IPS DF 6.9 (cell line): ENCODE measurements around the gene ADPRHL1.

Experiments
- DNase-seq: peaks from one replicate; pipeline ENCODE4 v3.0.0-alpha.2; 2013; ENCODE audit warnings: low read depth, low spot score
- H3K27ac ChIP-seq: one replicate; pipeline ENCODE4 v1.5.1; 2013; ENCODE audit warnings: low read length, control low read depth
- H3K27me3 ChIP-seq: 2 replicates; pipeline ENCODE4 v1.6.1; 2013; ENCODE audit warnings: mild to moderate bottlenecking, low read length; ENCODE audit not compliant: control insufficient read depth, insufficient read depth
- H3K36me3 ChIP-seq: 2 replicates; pipeline ENCODE4 v1.6.1; 2013; ENCODE audit warnings: low read length; ENCODE audit not compliant: control insufficient read depth, insufficient read depth
- H3K4me1 ChIP-seq: 2 replicates; pipeline ENCODE4 v1.6.1; 2013; ENCODE audit warnings: low read length; ENCODE audit not compliant: control insufficient read depth, insufficient read depth
- H3K4me3 ChIP-seq: 2 replicates; pipeline ENCODE4 v1.5.1; 2013; ENCODE audit warnings: mild to moderate bottlenecking, low read length
- H3K9me3 ChIP-seq: 2 replicates; pipeline ENCODE4 v1.6.1; 2013; ENCODE audit warnings: low read length, inconsistent platforms; ENCODE audit not compliant: control insufficient read depth, insufficient read depth
- WGBS: extraction: QIAGEN DNeasy Blood & Tissue Kit; methylation state at CpG from one replicate; pipeline ENCODE4 v1.1.7; 2013; ENCODE audit warnings: mixed read lengths, missing lambda C conversion rate; ENCODE audit not compliant: insufficient read length, insufficient coverage; 5-methylcytosine and 5-hydroxymethylcytosine counted together

Gene ADPRHL1

GRCh38 chr13:113433391-113433916 is 19.8 kb downstream of the ADPRHL1 start:
- Histone ChIP-seq H3K9me3 (no peaks in the 10 kb centered on the region), H3K4me3 (no peak overlapping the region), H3K36me3 (no peaks in the 10 kb centered on the region), H3K27me3 (no peaks in the 10 kb centered on the region), H3K27ac (no peak overlapping the region), H3K4me1 (no peaks in the 10 kb centered on the region)
- DNase-seq, result no peak
- no CpG with 5 or more reads among the region's 21 CpGs for WGBS

- DNase-seq, result no peak
- H3K27me3 ChIP-seq, result no peaks in the 10 kb centered on the region
- no peaks in the 10 kb centered on the region for H3K36me3 ChIP-seq
- H3K27ac ChIP-seq, result no peak overlapping the region
- no CpG with 5 or more reads among the region's 34 CpGs for WGBS
- H3K4me1 ChIP-seq, result no peaks in the 10 kb centered on the region
- H3K9me3 ChIP-seq, result no peaks in the 10 kb centered on the region
- no peak overlapping the region for H3K4me3 ChIP-seq
Observed at GRCh38 chr13:113432506-113433270, 20.6 kb downstream of the ADPRHL1 start.

- H3K4me1 ChIP-seq, result no peaks in the 10 kb centered on the region
- DNase-seq, result no peak
- H3K27ac ChIP-seq, result no peak overlapping the region
- no peak overlapping the region for H3K4me3 ChIP-seq
- WGBS, result no CpG with 5 or more reads among the region's 22 CpGs
- no peaks in the 10 kb centered on the region for H3K36me3 ChIP-seq
- no peaks in the 10 kb centered on the region for H3K9me3 ChIP-seq
- no peaks in the 10 kb centered on the region for H3K27me3 ChIP-seq
Observed at GRCh38 chr13:113431171-113431570, 22.1 kb downstream of the ADPRHL1 start.

GRCh38 chr13:113430378-113431110 is 22.7 kb downstream of the ADPRHL1 start:
- WGBS, result no CpG with 5 or more reads among the region's 23 CpGs
- Histone ChIP-seq H3K4me3 (no peak overlapping the region), H3K36me3 (no peaks in the 10 kb centered on the region), H3K9me3 (no peaks in the 10 kb centered on the region), H3K27ac (no peak overlapping the region), H3K27me3 (no peaks in the 10 kb centered on the region), H3K4me1 (no peaks in the 10 kb centered on the region)
- no peak for DNase-seq

GRCh38 chr13:113429608-113429985 is 23.7 kb downstream of the ADPRHL1 start:
- DNase-seq, result no peak
- WGBS, result no CpG with 5 or more reads among the region's 16 CpGs
- H3K36me3 ChIP-seq, result no peaks in the 10 kb centered on the region
- no peaks in the 10 kb centered on the region for H3K27me3 ChIP-seq
- H3K4me1 ChIP-seq, result no peaks in the 10 kb centered on the region
- no peak overlapping the region for H3K27ac ChIP-seq
- H3K9me3 ChIP-seq, result no peaks in the 10 kb centered on the region
- no peak overlapping the region for H3K4me3 ChIP-seq

GRCh38 chr13:113428871-113429607 is 24.2 kb downstream of the ADPRHL1 start:
- WGBS, result no CpG with 5 or more reads among the region's 45 CpGs
- no peak overlapping the region for H3K4me3 ChIP-seq
- no peaks in the 10 kb centered on the region for H3K27me3 ChIP-seq
- no peaks in the 10 kb centered on the region for H3K9me3 ChIP-seq
- DNase-seq, result no peak
- H3K27ac ChIP-seq, result no peak overlapping the region
- H3K36me3 ChIP-seq, result no peaks in the 10 kb centered on the region
- H3K4me1 ChIP-seq, result no peaks in the 10 kb centered on the region

GRCh38 chr13:113428469-113428865 is 24.8 kb downstream of the ADPRHL1 start:
- WGBS, result no CpG with 5 or more reads among the region's 17 CpGs
- no peak overlapping the region for H3K27ac ChIP-seq
- no peaks in the 10 kb centered on the region for H3K27me3 ChIP-seq
- no peaks in the 10 kb centered on the region for H3K9me3 ChIP-seq
- H3K4me1 ChIP-seq, result no peaks in the 10 kb centered on the region
- no peak for DNase-seq
- no peaks in the 10 kb centered on the region for H3K36me3 ChIP-seq
- no peak overlapping the region for H3K4me3 ChIP-seq

- no peak overlapping the region for H3K4me3 ChIP-seq
- no peak for DNase-seq
- no peak overlapping the region for H3K27ac ChIP-seq
- no peaks in the 10 kb centered on the region for H3K36me3 ChIP-seq
- H3K4me1 ChIP-seq, result no peaks in the 10 kb centered on the region
- no peaks in the 10 kb centered on the region for H3K27me3 ChIP-seq
- WGBS, result no CpG with 5 or more reads among the region's 31 CpGs
- no peaks in the 10 kb centered on the region for H3K9me3 ChIP-seq
Observed at GRCh38 chr13:113427562-113428468, 25.5 kb downstream of the ADPRHL1 start.

- no peaks in the 10 kb centered on the region for H3K9me3 ChIP-seq
- H3K36me3 ChIP-seq, result no peaks in the 10 kb centered on the region
- DNase-seq, result no peak
- no peaks in the 10 kb centered on the region for H3K4me1 ChIP-seq
- WGBS, result no CpG with 5 or more reads among the region's 15 CpGs
- no peaks in the 10 kb centered on the region for H3K27me3 ChIP-seq
- H3K27ac ChIP-seq, result no peak overlapping the region
- H3K4me3 ChIP-seq, result no peak overlapping the region
Observed at GRCh38 chr13:113426591-113426986, 26.7 kb downstream of the ADPRHL1 start.
